Neutrophil (primary cell): ENCODE data around the gene ZNF618.

Experiments used
- H3K27ac ChIP-seq: fragments of 200-600 bp; sonication (generic); 2 replicates; pipeline ENCODE4 v1.5.1; 2016; ENCODE audit warnings: mild to moderate bottlenecking, moderate library complexity
- H3K27me3 ChIP-seq: fragments of 200-600 bp; sonication (generic); 2 replicates; pipeline ENCODE4 v1.6.0; 2016; ENCODE audit warnings: mild to moderate bottlenecking
- H3K36me3 ChIP-seq: fragments of 200-600 bp; sonication (generic); 2 replicates; pipeline ENCODE4 v1.5.1; 2017
- H3K4me1 ChIP-seq, 2 experiments: fragments of 200-600 bp in 1 of 2; sonication (generic) in 1 of 2; 1 replicate in 1 of 2; 2 replicates in 1 of 2; pipeline versions ENCODE4 v1.5.1 to v1.6.1; 2013 to 2016; ENCODE audit warnings: low read depth in 1 of 2, low read length in 1 of 2, mild to moderate bottlenecking in 1 of 2, moderate library complexity in 1 of 2; ENCODE audit not compliant: control insufficient read depth in 1 of 2, insufficient read depth in 1 of 2
- H3K4me3 ChIP-seq, 2 experiments: fragments of 200-600 bp in 1 of 2; sonication (generic) in 1 of 2; 1 replicate in 1 of 2; 2 replicates in 1 of 2; pipeline ENCODE4 v1.5.1; 2013 to 2016; ENCODE audit warnings: low read depth in 1 of 2, low read length in 1 of 2, mild to moderate bottlenecking in 1 of 2, moderate library complexity in 1 of 2
- H3K9me3 ChIP-seq: fragments of 200-600 bp; sonication (generic); 2 replicates; pipeline ENCODE4 v1.5.1; 2016
- TF ChIP-seq, protein P1 (sequence below): fragments of 200-600 bp; sonication (generic); IDR thresholded peaks from 2 replicates; pipeline ENCODE4 v1.5.1; 2016; ENCODE audit warnings: antibody characterized with exemption

Gene ZNF618

DNA sequence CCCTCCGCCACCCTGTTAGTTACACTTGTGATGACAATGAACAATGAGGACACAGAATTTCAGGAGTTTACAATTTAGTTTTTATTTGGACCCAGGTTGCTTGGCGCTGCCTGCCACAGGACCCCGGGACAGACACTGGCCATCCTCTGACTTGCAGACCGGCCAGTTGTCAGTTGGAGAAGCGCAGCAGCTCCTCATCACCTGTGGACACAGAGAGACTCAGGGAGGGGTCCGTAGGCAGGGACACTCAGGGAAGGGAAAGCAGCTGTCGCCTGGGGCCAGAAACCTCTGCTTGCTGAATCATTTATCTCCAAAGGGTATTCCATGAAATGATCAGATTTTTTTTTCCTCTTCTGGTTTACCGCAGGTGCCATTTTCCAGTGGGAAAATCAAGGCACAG lies 184.0 kb downstream of the ZNF618 start:
- Histone ChIP-seq H3K27me3 (peaks cover 2% of the 10 kb centered on the region), H3K36me3 (no peaks in the 10 kb centered on the region), H3K4me1 (no peaks in the 10 kb centered on the region), H3K4me3 (no peak overlapping the region), H3K9me3 (no peaks in the 10 kb centered on the region), H3K27ac (no peak overlapping the region)
- TF ChIP-seq, protein P1, sequence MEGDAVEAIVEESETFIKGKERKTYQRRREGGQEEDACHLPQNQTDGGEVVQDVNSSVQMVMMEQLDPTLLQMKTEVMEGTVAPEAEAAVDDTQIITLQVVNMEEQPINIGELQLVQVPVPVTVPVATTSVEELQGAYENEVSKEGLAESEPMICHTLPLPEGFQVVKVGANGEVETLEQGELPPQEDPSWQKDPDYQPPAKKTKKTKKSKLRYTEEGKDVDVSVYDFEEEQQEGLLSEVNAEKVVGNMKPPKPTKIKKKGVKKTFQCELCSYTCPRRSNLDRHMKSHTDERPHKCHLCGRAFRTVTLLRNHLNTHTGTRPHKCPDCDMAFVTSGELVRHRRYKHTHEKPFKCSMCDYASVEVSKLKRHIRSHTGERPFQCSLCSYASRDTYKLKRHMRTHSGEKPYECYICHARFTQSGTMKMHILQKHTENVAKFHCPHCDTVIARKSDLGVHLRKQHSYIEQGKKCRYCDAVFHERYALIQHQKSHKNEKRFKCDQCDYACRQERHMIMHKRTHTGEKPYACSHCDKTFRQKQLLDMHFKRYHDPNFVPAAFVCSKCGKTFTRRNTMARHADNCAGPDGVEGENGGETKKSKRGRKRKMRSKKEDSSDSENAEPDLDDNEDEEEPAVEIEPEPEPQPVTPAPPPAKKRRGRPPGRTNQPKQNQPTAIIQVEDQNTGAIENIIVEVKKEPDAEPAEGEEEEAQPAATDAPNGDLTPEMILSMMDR, result no peak

- H3K4me1 ChIP-seq, result no peaks in the 10 kb centered on the region
- H3K4me3 ChIP-seq, result no peak overlapping the region
- H3K9me3 ChIP-seq, result no peaks in the 10 kb centered on the region
- H3K27me3 ChIP-seq, result peaks cover 5% of the 10 kb centered on the region
- TF ChIP-seq, protein P1, result no peak
- no peaks in the 10 kb centered on the region for H3K36me3 ChIP-seq
- H3K27ac ChIP-seq, result no peak overlapping the region
These were observed 184.6 kb downstream of the ZNF618 start for GRCh38 chr9:114060711-114061110.

- Histone ChIP-seq H3K4me1 (no peaks in the 10 kb centered on the region), H3K27me3 (peaks cover 5% of the 10 kb centered on the region), H3K27ac (no peak overlapping the region), H3K36me3 (no peaks in the 10 kb centered on the region), H3K9me3 (no peaks in the 10 kb centered on the region), H3K4me3 (no peak overlapping the region)
- TF ChIP-seq, protein P1, result no peak
These were observed 185.2 kb downstream of the ZNF618 start for GRCh38 chr9:114061292-114061691.

DNA sequence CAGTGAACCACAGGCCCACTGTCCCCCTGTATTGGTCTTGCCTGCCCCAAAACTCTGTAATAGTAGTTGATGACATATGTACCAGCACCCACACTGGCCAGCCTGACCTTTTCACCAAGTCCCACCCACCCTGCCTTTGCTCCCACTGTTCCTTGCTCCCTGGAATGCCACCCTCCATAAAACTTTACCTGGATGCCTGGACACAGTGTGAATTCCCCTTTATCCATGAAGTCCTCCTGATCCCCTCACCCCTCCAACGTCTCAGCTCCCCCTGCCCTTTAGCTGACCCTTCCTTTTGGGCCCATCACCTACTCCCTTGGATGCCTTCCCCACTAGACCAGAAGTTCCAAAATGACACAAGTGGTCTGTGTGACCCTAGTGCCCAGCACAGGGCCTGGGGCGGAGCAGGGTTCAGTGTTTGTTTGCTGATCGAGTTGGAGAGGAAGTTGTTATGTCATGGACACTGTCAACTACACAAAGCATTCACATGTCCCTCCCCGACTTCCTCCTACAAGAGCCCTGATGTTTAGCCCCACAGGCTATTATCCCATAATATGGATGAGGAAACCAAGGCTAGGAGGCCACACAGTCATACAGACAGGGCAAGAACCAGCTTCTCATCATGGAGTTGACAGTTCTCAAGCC lies 185.8 kb downstream of the ZNF618 start:
- Histone ChIP-seq H3K9me3 (no peaks in the 10 kb centered on the region), H3K4me1 (no peaks in the 10 kb centered on the region), H3K4me3 (no peak overlapping the region), H3K36me3 (no peaks in the 10 kb centered on the region), H3K27me3 (peaks cover 5% of the 10 kb centered on the region), H3K27ac (no peak overlapping the region)
- TF ChIP-seq, protein P1, result no peak

DNA sequence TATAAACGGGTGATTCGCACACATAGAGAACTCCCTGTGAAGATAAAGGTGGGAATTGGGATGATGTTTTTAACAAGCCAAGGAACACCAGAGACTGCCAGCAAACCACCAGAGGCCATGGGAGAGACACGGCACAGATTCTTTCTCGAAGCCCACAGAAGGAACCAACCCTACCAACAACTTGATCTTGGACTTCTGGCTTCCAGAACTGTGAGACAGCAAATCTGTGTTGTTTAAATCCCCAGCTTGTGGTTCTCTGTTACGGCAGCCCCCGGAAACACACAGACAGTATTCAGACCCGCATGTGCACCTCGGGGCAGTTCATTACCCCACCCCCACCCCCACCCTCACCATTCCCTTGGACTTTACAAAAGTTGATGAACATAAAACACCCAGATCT lies 189.2 kb downstream of the ZNF618 start:
- no peaks in the 10 kb centered on the region for H3K36me3 ChIP-seq
- no peak overlapping the region for H3K27ac ChIP-seq
- H3K27me3 ChIP-seq, result peaks cover 5% of the 10 kb centered on the region
- TF ChIP-seq, protein P1, result no peak
- H3K4me3 ChIP-seq, result no peak overlapping the region
- no peaks in the 10 kb centered on the region for H3K9me3 ChIP-seq
- H3K4me1 ChIP-seq, result no peaks in the 10 kb centered on the region
